Measurements from ENCODE around the gene DFFA. TPM values are rescaled to one million over a fixed set of nuclear protein-coding genes. Genes with fewer than 3 reads are reported as not detected.
A peak's percentile ranks its signal among the peaks of the same experiment; 100 is the strongest.

Gene DFFA
- total and polyA plus RNA-seq, 9 of the 15 experiments (the other 6 are each of a cell fraction or from before 2014, with no cell fraction given) = 39.6 to 74.8 (median 59.2) TPM

- TF ChIP-seq CTCF (IDR thresholded peaks at IDR 0.05 in 2 of 3, conservative IDR thresholded peaks at IDR 0.05 in 1 of 3; ENCODE audit: insufficient read depth in 2 of 3, low read depth in 1 of 3, low read length in 3 of 3) (no peak), SRF (CRISPR knock-in tag; IDR thresholded peaks at IDR 0.05) (no peak), FOXM1 (IDR thresholded peaks at IDR 0.05; ENCODE audit: low read depth) (no peak), FOXM1 (CRISPR knock-in tag; IDR thresholded peaks at IDR 0.05; ENCODE audit: low read depth) (no peak), ASH1L (IDR thresholded peaks at IDR 0.05; ENCODE audit: borderline replicate concordance, low read depth, partially characterized antibody) (no peak), HDAC1 (IDR thresholded peaks at IDR 0.05) (peak in 1 of 2 experiments; percentile 56; a peak in 1 of 4 replicates), NR4A1 (CRISPR knock-in tag; IDR thresholded peaks at IDR 0.05) (no peak), NR4A1 (tag; IDR thresholded peaks at IDR 0.05) (no peak), ETS2 (tag; IDR thresholded peaks at IDR 0.05; ENCODE audit: borderline replicate concordance, poor library complexity, severe bottlenecking) (no peak), ZNF174 (CRISPR knock-in tag; IDR thresholded peaks at IDR 0.05) (no peak), MYC (IDR thresholded peaks at IDR 0.05; ENCODE audit: low read depth, low read length) (no peak), MYC (CRISPR knock-in tag; IDR thresholded peaks at IDR 0.05; ENCODE audit: borderline replicate concordance, low read depth) (no peak), ETS1 (conservative IDR thresholded peaks at IDR 0.05; ENCODE audit: control insufficient read depth, low read depth, low read length) (no peak), HEY1 (CRISPR knock-in tag; IDR thresholded peaks at IDR 0.05; ENCODE audit: borderline replicate concordance) (no peak), DPF2 (IDR thresholded peaks at IDR 0.05) (peak; percentile 31; the same call in 1 of the 2 replicates), ZFP30 (CRISPR knock-in tag; IDR thresholded peaks at IDR 0.05; ENCODE audit: borderline replicate concordance) (no peak), CHD4 (IDR thresholded peaks at IDR 0.05; ENCODE audit: insufficient read depth, insufficient replicate concordance, low read depth, low read length, poor library complexity, severe bottlenecking) (peak; percentile 84), SAP30 (IDR thresholded peaks at IDR 0.05; ENCODE audit: borderline replicate concordance, insufficient read depth, low read depth, low read length, poor library complexity, severe bottlenecking) (peak; percentile 18), TOE1 (IDR thresholded peaks at IDR 0.05; ENCODE audit: borderline replicate concordance) (no peak), TOE1 (CRISPR knock-in tag; IDR thresholded peaks at IDR 0.05; ENCODE audit: borderline replicate concordance, low read depth) (no peak), SMARCE1 (IDR thresholded peaks at IDR 0.05) (0 out of 2 replicates have a peak, but pooled peaks have one; percentile 50), PTBP1 (IDR thresholded peaks at IDR 0.05; ENCODE audit: low read depth, low read length) (0 out of 2 replicates have a peak, but pooled peaks have one; percentile 76)
- TF ChIP-seq, protein P1, sequence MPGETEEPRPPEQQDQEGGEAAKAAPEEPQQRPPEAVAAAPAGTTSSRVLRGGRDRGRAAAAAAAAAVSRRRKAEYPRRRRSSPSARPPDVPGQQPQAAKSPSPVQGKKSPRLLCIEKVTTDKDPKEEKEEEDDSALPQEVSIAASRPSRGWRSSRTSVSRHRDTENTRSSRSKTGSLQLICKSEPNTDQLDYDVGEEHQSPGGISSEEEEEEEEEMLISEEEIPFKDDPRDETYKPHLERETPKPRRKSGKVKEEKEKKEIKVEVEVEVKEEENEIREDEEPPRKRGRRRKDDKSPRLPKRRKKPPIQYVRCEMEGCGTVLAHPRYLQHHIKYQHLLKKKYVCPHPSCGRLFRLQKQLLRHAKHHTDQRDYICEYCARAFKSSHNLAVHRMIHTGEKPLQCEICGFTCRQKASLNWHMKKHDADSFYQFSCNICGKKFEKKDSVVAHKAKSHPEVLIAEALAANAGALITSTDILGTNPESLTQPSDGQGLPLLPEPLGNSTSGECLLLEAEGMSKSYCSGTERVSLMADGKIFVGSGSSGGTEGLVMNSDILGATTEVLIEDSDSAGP (CRISPR knock-in tag; IDR thresholded peaks at IDR 0.05) = no peak
Observed at GRCh38 chr1:10471411-10472219, 714 bp downstream of the DFFA start (continued).

Measured in K562 (cell line).